Thyroid gland (tissue), 4 donors: ENCODE results near the gene DIS3L2. TPM values are rescaled to one million over a fixed set of nuclear protein-coding genes. Genes with fewer than 3 reads are reported as not detected.
A peak's percentile ranks its signal among the peaks of the same experiment; 100 is the strongest.

ENCODE experiments used
- DNase-seq, 2 donors: peaks; one replicate each; pipeline ENCODE4 v3.0.0-alpha.2; 2019
- H3K27ac ChIP-seq, 3 donors: fragments of 200-600 bp; sonication (generic); 1 replicate in 2 of 3; 2 replicates in 1 of 3; pipeline ENCODE4 v1.5.1; 2016 to 2019; ENCODE audit warnings: mild to moderate bottlenecking in 1 of 3, moderate library complexity in 1 of 3
- H3K27me3 ChIP-seq: fragments of 200-600 bp; sonication (generic); one replicate; pipeline ENCODE4 v1.5.1; 2019
- H3K36me3 ChIP-seq, 2 donors: fragments of 200-600 bp; sonication (generic); one replicate each; pipeline ENCODE4 v1.5.1; 2016 to 2019
- H3K4me1 ChIP-seq, 2 donors: fragments of 200-600 bp; sonication (generic); one replicate each; pipeline ENCODE4 v1.5.1; 2017 to 2019
- H3K4me3 ChIP-seq, 3 donors: fragments of 200-600 bp; sonication (generic); replicated peaks in 1 of 3; 1 replicate in 2 of 3; 2 replicates in 1 of 3; pipeline ENCODE4 v1.5.1; 2016; ENCODE audit warnings: mild to moderate bottlenecking in 1 of 3
- H3K9me3 ChIP-seq: fragments of 200-600 bp; sonication (generic); one replicate; pipeline ENCODE4 v1.5.1; 2017
- CTCF ChIP-seq, 6 experiments: fragments of 200-600 bp in 3 of 6; fragments of 450-650 bp in 3 of 6; sonication (generic) in 3 of 6; IDR thresholded peaks; one replicate each; pipeline ENCODE4 v1.5.1; 2016 to 2019; ENCODE audit warnings: antibody characterized with exemption in 6 of 6, mild to moderate bottlenecking in 2 of 6, inconsistent platforms in 1 of 6, moderate library complexity in 1 of 6
- POLR2A ChIP-seq, 2 donors: fragments of 450-650 bp; IDR thresholded peaks; one replicate each; pipeline ENCODE4 v1.6.1; 2017; ENCODE audit warnings: antibody characterized with exemption in 2 of 2, mild to moderate bottlenecking in 2 of 2, moderate library complexity in 1 of 2
- WGBS, 2 donors: methylation state at CpG; one replicate each; pipeline ENCODE4 v1.1.5; 2017; 5-methylcytosine and 5-hydroxymethylcytosine counted together
- intact Hi-C: fragments of 100-400 bp; cut with DNase I; formaldehyde crosslinking; loops from one replicate; pipeline ENCODE4 v1.15.1; 2023
- total RNA-seq, 4 donors: library from RNA; depleted of rRNA; stranded (reverse); fragments of >200 nt; gene quantifications; one replicate each; pipeline ENCODE4 v1.2.3, GENCODE V29; 2016

The DIS3L2 gene
- total RNA-seq, 4 donors from 2014 or later = 42.2 to 68.7 (median 50.3) TPM

GRCh38 chr2:232228332-232228731, 266.8 kb downstream of the DIS3L2 start:
- no peaks in the 10 kb centered on the region for H3K9me3 ChIP-seq
- peaks cover 14 to 21% of the 10 kb centered on the region in 2 donors for H3K4me1 ChIP-seq
- WGBS, 2 donors = 93 to 95% methylated on average over 4 of the region's 4 CpGs
- no peak for TF ChIP-seq CTCF (IDR thresholded peaks at IDR 0.05)
- no peak for TF ChIP-seq POLR2A (IDR thresholded peaks at IDR 0.05)
- no peaks in the 10 kb centered on the region for H3K36me3 ChIP-seq
- H3K4me3 ChIP-seq = no peak overlapping the region
- intact Hi-C loops = no loop called here
- peak overlapping the region in 1 of 3 donors; percentile 43 for H3K27ac ChIP-seq
- H3K27me3 ChIP-seq = no peaks in the 10 kb centered on the region
- no peak for DNase-seq

- peak; percentile 26 to 39 for DNase-seq
- no peaks in the 10 kb centered on the region for H3K36me3 ChIP-seq
- H3K9me3 ChIP-seq = no peaks in the 10 kb centered on the region
- peak overlapping the region in 1 of 3 donors; percentile 43 for H3K27ac ChIP-seq
- no peak for TF ChIP-seq CTCF (IDR thresholded peaks at IDR 0.05)
- TF ChIP-seq POLR2A (IDR thresholded peaks at IDR 0.05) = no peak
- 55 to 56% methylated on average over 7 of the region's 7 CpGs for WGBS, 2 donors
- peaks cover 14 to 20% of the 10 kb centered on the region in 2 donors for H3K4me1 ChIP-seq
- no peaks in the 10 kb centered on the region for H3K27me3 ChIP-seq
- intact Hi-C loops = no loop called here
- no peak overlapping the region for H3K4me3 ChIP-seq
Measured at GRCh38 chr2:232228971-232229894, 267.7 kb downstream of the DIS3L2 start.

GRCh38 chr2:232229911-232230310, 268.4 kb downstream of the DIS3L2 start:
- DNase-seq = no peak
- TF ChIP-seq POLR2A (IDR thresholded peaks at IDR 0.05) (no peak), CTCF (IDR thresholded peaks at IDR 0.05) (no peak)
- H3K36me3 ChIP-seq = no peaks in the 10 kb centered on the region
- 76 to 92% methylated on average over 3 of the region's 3 CpGs for WGBS, 2 donors
- no peaks in the 10 kb centered on the region for H3K27me3 ChIP-seq
- no peak overlapping the region for H3K27ac ChIP-seq
- no peaks in the 10 kb centered on the region for H3K9me3 ChIP-seq
- intact Hi-C loops = no loop called here
- peaks cover 14 to 20% of the 10 kb centered on the region in 2 donors for H3K4me1 ChIP-seq
- H3K4me3 ChIP-seq = no peak overlapping the region

GRCh38 chr2:232230560-232230959, 269.0 kb downstream of the DIS3L2 start:
- peaks cover 14 to 20% of the 10 kb centered on the region in 2 donors for H3K4me1 ChIP-seq
- 89 to 93% methylated on average over 3 of the region's 3 CpGs for WGBS, 2 donors
- no peaks in the 10 kb centered on the region for H3K27me3 ChIP-seq
- no peak overlapping the region for H3K4me3 ChIP-seq
- peak in 1 of 2 donors; percentile 10 for DNase-seq
- no peaks in the 10 kb centered on the region for H3K9me3 ChIP-seq
- TF ChIP-seq CTCF (IDR thresholded peaks at IDR 0.05) = peak in 1 of 6 experiments; percentile 15
- TF ChIP-seq POLR2A (IDR thresholded peaks at IDR 0.05) = no peak
- H3K36me3 ChIP-seq = no peaks in the 10 kb centered on the region
- no peak overlapping the region for H3K27ac ChIP-seq
- intact Hi-C loops = no loop called here

GRCh38 chr2:232231554-232231953, 270.0 kb downstream of the DIS3L2 start:
- H3K9me3 ChIP-seq = no peaks in the 10 kb centered on the region
- WGBS, 2 donors = 93 to 97% methylated on average over 4 of the region's 4 CpGs
- no peak for TF ChIP-seq CTCF (IDR thresholded peaks at IDR 0.05)
- TF ChIP-seq POLR2A (IDR thresholded peaks at IDR 0.05) = no peak
- no peak for DNase-seq
- peaks cover 14 to 20% of the 10 kb centered on the region in 2 donors for H3K4me1 ChIP-seq
- H3K27ac ChIP-seq = no peak overlapping the region
- intact Hi-C loops = no loop called here
- H3K36me3 ChIP-seq = no peaks in the 10 kb centered on the region
- no peak overlapping the region for H3K4me3 ChIP-seq
- H3K27me3 ChIP-seq = no peaks in the 10 kb centered on the region
